22Rv1 (cell line): ENCODE data around the gene RPS27.

Experiments used
- CTCF ChIP-seq: fragments of 450-650 bp; IDR thresholded peaks from 2 replicates; pipeline ENCODE4 v1.5.1; 2017; ENCODE audit warnings: mild to moderate bottlenecking
- ZFX ChIP-seq: fragments of 450-650 bp; IDR thresholded peaks from 2 replicates; pipeline ENCODE4 v1.6.1; 2017; ENCODE audit warnings: antibody characterized with exemption, borderline replicate concordance

GRCh38 chr1:153991806-153992205 is 1.2 kb downstream of the RPS27 start:
- TF ChIP-seq CTCF (no peak), ZFX (no peak)
